Body of pancreas (tissue), 4 donors: ENCODE measurements around the gene NEK10. TPM values are rescaled to one million over a fixed set of nuclear protein-coding genes. Genes with fewer than 3 reads are reported as not detected.

ENCODE experiments used
- ATAC-seq: fragments of 150-250 bp; one replicate; pipeline ENCODE4 v1.9.1; 2016
- DNase-seq, 4 donors: peaks; one replicate each; pipeline ENCODE4 v3.0.0-alpha.2; 2019
- H3K27ac ChIP-seq, 4 donors: fragments of 200-600 bp; sonication (generic); 1 replicate in 3 of 4; 2 replicates in 1 of 4; pipeline versions ENCODE4 v1.5.1 to v1.6.1; 2016 to 2019; ENCODE audit warnings: mild to moderate bottlenecking in 1 of 4, mixed read lengths in 1 of 4, moderate library complexity in 1 of 4
- H3K27me3 ChIP-seq, 2 donors: fragments of 200-600 bp; sonication (generic); one replicate each; pipeline ENCODE4 v1.6.0; 2016; ENCODE audit warnings: mild to moderate bottlenecking in 1 of 2
- H3K36me3 ChIP-seq, 2 donors: fragments of 200-600 bp; sonication (generic); replicated peaks in 1 of 2; 2 replicates each; pipeline ENCODE4 v1.5.1; 2016; ENCODE audit warnings: low read depth in 2 of 2; ENCODE audit not compliant: insufficient read depth in 1 of 2
- H3K4me1 ChIP-seq: fragments of 200-600 bp; sonication (generic); one replicate; pipeline ENCODE4 v1.6.0; 2016
- H3K4me3 ChIP-seq, 2 donors: fragments of 200-600 bp; sonication (generic); 1 replicate in 1 of 2; 2 replicates in 1 of 2; pipeline ENCODE4 v1.5.1; 2016 to 2019
- H3K9me3 ChIP-seq, 3 donors: fragments of 200-600 bp; sonication (generic); 1 replicate in 2 of 3; 2 replicates in 1 of 3; pipeline ENCODE4 v1.5.1; 2016
- POLR2A ChIP-seq, 3 donors: fragments of 450-650 bp; IDR thresholded peaks; one replicate each; pipeline ENCODE4 v1.6.1; 2016; ENCODE audit warnings: antibody characterized with exemption in 3 of 3, mild to moderate bottlenecking in 2 of 3
- WGBS, 2 donors: methylation state at CpG; one replicate each; pipeline ENCODE4 v1.1.5; 2017; 5-methylcytosine and 5-hydroxymethylcytosine counted together
- intact Hi-C: fragments of 100-400 bp; cut with DNase I; formaldehyde crosslinking; loops from one replicate; pipeline ENCODE4 v1.15.1; 2023
- total RNA-seq, 2 donors: library from RNA; depleted of rRNA; stranded (reverse); fragments of >200 nt; gene quantifications; one replicate each; pipeline ENCODE4 v1.1.0, GENCODE V29; 2016
- TF ChIP-seq, protein P1 (sequence below), 7 experiments: fragments of 450-650 bp in 4 of 7; fragments of 200-600 bp in 3 of 7; sonication (generic) in 3 of 7; IDR thresholded peaks; one replicate each; pipeline ENCODE4 v1.5.1; 2016 to 2019; ENCODE audit warnings: antibody characterized with exemption in 7 of 7

NEK10 gene
- total RNA-seq, 2 donors from 2014 or later = 0.33 to 0.78 TPM

DNA sequence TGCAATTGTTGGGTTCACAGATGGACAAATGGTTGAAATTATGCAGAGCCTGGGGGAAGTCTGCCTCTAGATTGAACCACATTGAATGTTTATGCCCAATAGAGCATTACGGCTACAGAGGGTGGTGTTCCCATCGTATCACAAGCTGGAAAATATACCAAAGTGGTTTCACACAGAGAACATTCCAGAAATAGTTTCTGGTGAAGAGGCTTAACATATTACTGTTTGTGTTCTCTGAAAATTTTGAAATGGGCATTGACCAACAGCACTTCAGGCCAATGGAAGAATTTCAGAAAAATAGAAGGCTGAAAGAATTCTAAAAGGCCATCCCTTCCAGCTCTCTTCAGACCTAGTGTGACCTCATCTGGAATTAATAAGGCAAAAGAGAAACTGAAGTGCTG, 203.9 kb downstream of the NEK10 start:
- WGBS, 2 donors = 77 to 82% methylated on average over 2 of the region's 2 CpGs
- TF ChIP-seq POLR2A (IDR thresholded peaks at IDR 0.05) = no peak
- TF ChIP-seq, protein P1, sequence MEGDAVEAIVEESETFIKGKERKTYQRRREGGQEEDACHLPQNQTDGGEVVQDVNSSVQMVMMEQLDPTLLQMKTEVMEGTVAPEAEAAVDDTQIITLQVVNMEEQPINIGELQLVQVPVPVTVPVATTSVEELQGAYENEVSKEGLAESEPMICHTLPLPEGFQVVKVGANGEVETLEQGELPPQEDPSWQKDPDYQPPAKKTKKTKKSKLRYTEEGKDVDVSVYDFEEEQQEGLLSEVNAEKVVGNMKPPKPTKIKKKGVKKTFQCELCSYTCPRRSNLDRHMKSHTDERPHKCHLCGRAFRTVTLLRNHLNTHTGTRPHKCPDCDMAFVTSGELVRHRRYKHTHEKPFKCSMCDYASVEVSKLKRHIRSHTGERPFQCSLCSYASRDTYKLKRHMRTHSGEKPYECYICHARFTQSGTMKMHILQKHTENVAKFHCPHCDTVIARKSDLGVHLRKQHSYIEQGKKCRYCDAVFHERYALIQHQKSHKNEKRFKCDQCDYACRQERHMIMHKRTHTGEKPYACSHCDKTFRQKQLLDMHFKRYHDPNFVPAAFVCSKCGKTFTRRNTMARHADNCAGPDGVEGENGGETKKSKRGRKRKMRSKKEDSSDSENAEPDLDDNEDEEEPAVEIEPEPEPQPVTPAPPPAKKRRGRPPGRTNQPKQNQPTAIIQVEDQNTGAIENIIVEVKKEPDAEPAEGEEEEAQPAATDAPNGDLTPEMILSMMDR (IDR thresholded peaks at IDR 0.05) = no peak
- no peaks in the 10 kb centered on the region for H3K36me3 ChIP-seq
- DNase-seq = no peak
- H3K4me1 ChIP-seq = no peaks in the 10 kb centered on the region
- no peaks in the 10 kb centered on the region for H3K9me3 ChIP-seq
- H3K4me3 ChIP-seq = no peak overlapping the region
- no peaks in the 10 kb centered on the region for H3K27me3 ChIP-seq
- intact Hi-C loops = no loop called here
- no peak for ATAC-seq
- H3K27ac ChIP-seq = no peak overlapping the region

DNA sequence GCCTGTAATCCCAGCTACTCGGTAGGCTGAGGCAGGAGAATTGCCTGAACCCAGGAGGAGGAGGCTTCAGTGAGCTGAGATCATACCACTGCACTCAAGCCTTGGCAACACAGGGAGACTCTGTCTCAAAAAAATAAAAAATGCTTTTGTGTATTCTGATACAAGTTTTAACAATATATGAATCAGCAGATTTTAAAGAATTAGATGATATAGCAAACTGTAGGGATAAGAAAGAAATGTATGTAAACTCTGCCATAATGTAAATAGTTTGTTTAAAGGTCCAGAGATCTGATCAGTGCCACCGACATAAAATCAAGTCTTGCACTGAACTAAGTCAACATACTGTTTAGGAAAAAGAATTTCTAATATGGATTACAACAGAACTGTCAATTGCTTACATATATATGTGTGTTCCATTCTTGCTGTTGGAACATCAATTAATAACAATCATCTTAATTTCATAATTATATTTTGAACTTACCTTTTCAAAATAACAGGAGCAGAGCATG, 208.3 kb downstream of the NEK10 start:
- intact Hi-C loops = no loop called here
- no peaks in the 10 kb centered on the region for H3K36me3 ChIP-seq
- ATAC-seq (no peak), DNase-seq (no peak)
- H3K27me3 ChIP-seq = no peaks in the 10 kb centered on the region
- H3K27ac ChIP-seq = no peak overlapping the region
- TF ChIP-seq POLR2A (IDR thresholded peaks at IDR 0.05) = no peak
- TF ChIP-seq, protein P1 (IDR thresholded peaks at IDR 0.05) = no peak
- H3K4me1 ChIP-seq = no peaks in the 10 kb centered on the region
- WGBS, 2 donors = 54 to 59% methylated on average over 2 of the region's 2 CpGs
- H3K4me3 ChIP-seq = no peak overlapping the region
- no peaks in the 10 kb centered on the region for H3K9me3 ChIP-seq

DNA sequence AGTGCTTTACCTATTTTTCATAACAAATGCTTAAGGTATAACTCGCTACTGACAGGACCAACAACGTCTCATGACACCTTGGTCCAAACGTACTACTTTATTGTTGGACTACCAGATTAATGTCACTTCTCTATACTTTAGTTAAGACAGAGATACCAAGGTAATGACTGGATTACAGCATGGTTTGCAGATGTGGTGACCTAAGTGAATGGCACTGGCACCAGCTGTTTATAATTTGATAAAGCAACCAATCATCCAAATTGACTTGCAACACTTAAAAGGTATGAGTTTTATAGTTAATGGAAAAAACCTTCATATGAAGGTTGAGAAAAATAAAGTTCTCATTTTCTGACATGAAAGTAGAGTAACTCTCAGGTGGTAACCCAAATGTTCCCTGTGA, 209.0 kb downstream of the NEK10 start:
- no peak for DNase-seq
- no peak for ATAC-seq
- Histone ChIP-seq H3K27ac (no peak overlapping the region), H3K4me3 (no peak overlapping the region), H3K27me3 (no peaks in the 10 kb centered on the region), H3K9me3 (no peaks in the 10 kb centered on the region), H3K36me3 (no peaks in the 10 kb centered on the region), H3K4me1 (no peaks in the 10 kb centered on the region)
- intact Hi-C loops = no loop called here
- no peak for TF ChIP-seq POLR2A (IDR thresholded peaks at IDR 0.05)
- TF ChIP-seq, protein P1 (IDR thresholded peaks at IDR 0.05) = no peak
- 87 to 89% methylated on average over 3 of the region's 3 CpGs for WGBS, 2 donors

DNA sequence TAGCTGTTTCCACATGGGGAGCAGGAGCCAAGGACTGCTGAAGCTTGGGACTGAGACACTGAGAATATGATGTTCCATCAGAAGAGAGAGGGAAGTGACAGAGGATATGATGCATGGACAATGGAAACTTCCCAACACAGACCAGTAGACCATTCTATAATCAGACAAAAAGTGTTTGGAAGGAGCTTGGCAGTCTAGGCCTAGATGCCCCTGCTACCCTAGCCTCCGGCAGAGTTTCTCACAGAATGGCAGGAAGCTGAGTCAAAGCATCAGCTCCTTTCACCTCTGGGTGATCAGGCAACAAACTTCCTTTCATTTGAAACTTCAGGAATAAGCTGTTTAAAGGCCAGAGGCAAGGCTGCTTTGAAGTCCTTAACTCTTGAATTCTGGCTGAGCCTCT, 222.0 kb downstream of the NEK10 start:
- no peaks in the 10 kb centered on the region for H3K27me3 ChIP-seq
- WGBS, 2 donors = 80 to 88% methylated on average over 1 of the region's 1 CpG
- intact Hi-C loops = no loop called here
- no peak for TF ChIP-seq POLR2A (IDR thresholded peaks at IDR 0.05)
- TF ChIP-seq, protein P1 (IDR thresholded peaks at IDR 0.05) = no peak
- H3K9me3 ChIP-seq = no peaks in the 10 kb centered on the region
- no peaks in the 10 kb centered on the region for H3K4me1 ChIP-seq
- ATAC-seq (no peak), DNase-seq (no peak)
- H3K27ac ChIP-seq = no peak overlapping the region
- H3K4me3 ChIP-seq = no peak overlapping the region
- H3K36me3 ChIP-seq = no peaks in the 10 kb centered on the region

DNA sequence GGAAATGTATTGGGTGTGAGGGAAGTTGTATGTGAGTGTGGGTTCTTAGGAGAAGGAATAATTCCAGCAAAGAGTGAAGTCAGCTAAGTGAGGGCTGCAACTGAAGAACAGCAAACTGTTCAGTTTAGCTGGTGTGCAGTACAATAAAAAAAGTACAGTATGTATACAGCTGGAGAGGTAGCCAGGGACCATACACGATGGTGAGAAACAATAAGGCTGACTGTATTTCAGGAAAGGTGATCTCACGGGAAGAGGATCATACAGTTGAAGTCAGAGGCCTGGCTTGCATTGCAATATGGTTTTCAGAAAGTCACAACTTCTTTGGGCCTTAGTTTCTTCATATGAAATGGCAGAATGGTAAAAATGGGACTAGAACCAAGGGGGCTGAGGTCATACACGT, 222.4 kb downstream of the NEK10 start:
- ATAC-seq (no peak), DNase-seq (no peak)
- TF ChIP-seq POLR2A (IDR thresholded peaks at IDR 0.05) = no peak
- TF ChIP-seq, protein P1 (IDR thresholded peaks at IDR 0.05) = no peak
- H3K27me3 ChIP-seq = no peaks in the 10 kb centered on the region
- H3K9me3 ChIP-seq = no peaks in the 10 kb centered on the region
- intact Hi-C loops = no loop called here
- WGBS, 2 donors = 63 to 69% methylated on average over 3 of the region's 3 CpGs
- H3K4me3 ChIP-seq = no peak overlapping the region
- no peaks in the 10 kb centered on the region for H3K36me3 ChIP-seq
- no peaks in the 10 kb centered on the region for H3K4me1 ChIP-seq
- H3K27ac ChIP-seq = no peak overlapping the region
